Thymus (tissue), 11 donors: Measurements from ENCODE around the gene ETFBKMT. TPM values are rescaled to one million over a fixed set of nuclear protein-coding genes. Genes with fewer than 3 reads are reported as not detected.
A peak's percentile ranks its signal among the peaks of the same experiment; 100 is the strongest.
"Not testable (repeated sequence)": the region's sequence is repeated elsewhere in the genome, so short reads cannot be mapped to it uniquely, and the experiment has no call there.

Experiments used
- DNase-seq, 9 donors: peaks; one replicate each; pipeline ENCODE4 v3.0.0-alpha.2; 2013; ENCODE audit warnings: low spot score in 9 of 9, low read depth in 6 of 9, missing footprints in 1 of 9
- H3K27ac ChIP-seq, 2 donors: one replicate each; pipeline ENCODE4 v1.5.1; 2013; ENCODE audit warnings: control low read depth in 1 of 2, low read depth in 1 of 2, low read length in 1 of 2, mild to moderate bottlenecking in 1 of 2, moderate library complexity in 1 of 2
- H3K27me3 ChIP-seq, 2 donors: one replicate each; pipeline ENCODE4 v1.5.1; 2013; ENCODE audit warnings: low read length in 1 of 2; ENCODE audit not compliant: control insufficient read depth in 2 of 2, insufficient read depth in 1 of 2
- H3K36me3 ChIP-seq, 2 donors: one replicate each; pipeline ENCODE4 v1.5.1; 2013; ENCODE audit warnings: low read length in 1 of 2, mild to moderate bottlenecking in 1 of 2, moderate library complexity in 1 of 2; ENCODE audit not compliant: control insufficient read depth in 2 of 2, insufficient read depth in 2 of 2
- H3K4me1 ChIP-seq, 2 donors: one replicate each; pipeline ENCODE4 v1.5.1; 2013; ENCODE audit warnings: low read length in 2 of 2; ENCODE audit not compliant: control insufficient read depth in 2 of 2, insufficient read depth in 2 of 2
- H3K4me3 ChIP-seq, 2 donors: one replicate each; pipeline ENCODE4 v1.5.1; 2013; ENCODE audit warnings: low read length in 2 of 2, control low read depth in 1 of 2, mild to moderate bottlenecking in 1 of 2
- H3K9me3 ChIP-seq, 2 donors: one replicate each; pipeline ENCODE4 v1.5.1; 2013; ENCODE audit warnings: low read length in 1 of 2, mild to moderate bottlenecking in 1 of 2; ENCODE audit not compliant: control insufficient read depth in 2 of 2, insufficient read depth in 1 of 2
- WGBS: extraction: QIAGEN DNeasy Blood & Tissue Kit; methylation state at CpG from one replicate; pipeline ENCODE4 v1.1.7; 2013; 5-methylcytosine and 5-hydroxymethylcytosine counted together
- polyA plus RNA-seq: library from polyadenylated mRNA; stranded (reverse); fragments of 200-250 nt; gene quantifications from one replicate; pipeline ENCODE4 v1.2.3, GENCODE V29; 2013
- total RNA-seq: library from RNA; stranded (reverse); fragments of 120-200 nt; gene quantifications from one replicate; pipeline ENCODE4 v1.2.4, GENCODE V29; 2013
- donor health status: healthy.

The ETFBKMT gene
- total and polyA plus RNA-seq, 2 donors = 0.94 to 1.5 TPM

GRCh38 chr12:31710021-31710818 is 50.7 kb downstream of the ETFBKMT start:
- no peak for DNase-seq
- H3K27ac ChIP-seq = no peak overlapping the region
- 76% methylated on average over 3 of the region's 3 CpGs for WGBS

GRCh38 chr12:31712877-31713276 is 53.4 kb downstream of the ETFBKMT start:
- Histone ChIP-seq H3K9me3 (peaks cover 0 to 10% of the 10 kb centered on the region in 2 donors), H3K4me3 (no peak overlapping the region), H3K27ac (no peak overlapping the region), H3K27me3 (no peaks in the 10 kb centered on the region), H3K36me3 (peaks cover 6 to 8% of the 10 kb centered on the region in 2 donors), H3K4me1 (peaks cover 5 to 6% of the 10 kb centered on the region in 2 donors)
- 98% methylated on average over 5 of the region's 5 CpGs for WGBS
- no peak for DNase-seq

More at GRCh38 chr12:31710021-31710818, 50.7 kb downstream of the ETFBKMT start:
- peaks cover 3 to 8% of the 10 kb centered on the region in 2 donors for H3K4me1 ChIP-seq
- H3K4me3 ChIP-seq = no peak overlapping the region
- peaks cover 0 to 10% of the 10 kb centered on the region in 2 donors for H3K9me3 ChIP-seq
- no peaks in the 10 kb centered on the region for H3K27me3 ChIP-seq
- H3K36me3 ChIP-seq = peaks cover 10 to 12% of the 10 kb centered on the region in 2 donors

GRCh38 chr12:31714406-31715271 is 55.2 kb downstream of the ETFBKMT start:
- Histone ChIP-seq H3K36me3 (peaks cover 8% of the 10 kb centered on the region in 2 donors), H3K4me1 (peaks cover 5 to 6% of the 10 kb centered on the region in 2 donors), H3K27ac (peak overlapping the region in 1 of 2 donors; percentile 74), H3K9me3 (peaks cover 0 to 9% of the 10 kb centered on the region in 2 donors), H3K27me3 (no peaks in the 10 kb centered on the region), H3K4me3 (no peak overlapping the region)
- 98% methylated on average over 3 of the region's 3 CpGs for WGBS
- no peak for DNase-seq

GRCh38 chr12:31715283-31715825 is 55.9 kb downstream of the ETFBKMT start:
- H3K27ac ChIP-seq = peak overlapping the region; percentile 52 to 74
- H3K4me3 ChIP-seq = no peak overlapping the region

GRCh38 chr12:31716998-31717397 is 57.5 kb downstream of the ETFBKMT start:
- not testable (repeated sequence) for H3K36me3 ChIP-seq, H3K27ac ChIP-seq
- WGBS = 96% methylated on average over 4 of the region's 4 CpGs

More at GRCh38 chr12:31715283-31715825, 55.9 kb downstream of the ETFBKMT start:
- no peaks in the 10 kb centered on the region for H3K27me3 ChIP-seq
- DNase-seq = peak in 1 of 9 donors; percentile 55
- WGBS = 61% methylated on average over 5 of the region's 5 CpGs
- peaks cover 8% of the 10 kb centered on the region in 2 donors for H3K36me3 ChIP-seq
- peaks cover 5 to 6% of the 10 kb centered on the region in 2 donors for H3K4me1 ChIP-seq
- peaks cover 0 to 8% of the 10 kb centered on the region in 2 donors for H3K9me3 ChIP-seq

GRCh38 chr12:31718542-31719198 is 59.2 kb downstream of the ETFBKMT start:
- H3K9me3 ChIP-seq, H3K27me3 ChIP-seq, DNase-seq, H3K36me3 ChIP-seq, H3K4me3 ChIP-seq, H3K27ac ChIP-seq: not testable (repeated sequence)
- peaks cover 10 to 15% of the 10 kb centered on the region in 2 donors for H3K4me1 ChIP-seq
- 98% methylated on average over 15 of the region's 15 CpGs for WGBS

More at GRCh38 chr12:31716998-31717397, 57.5 kb downstream of the ETFBKMT start:
- H3K9me3 ChIP-seq, H3K4me1 ChIP-seq, DNase-seq, H3K27me3 ChIP-seq, H3K4me3 ChIP-seq: not testable (repeated sequence)

GRCh38 chr12:31722580-31722979 is 63.1 kb downstream of the ETFBKMT start:
- 98% methylated on average over 2 of the region's 2 CpGs for WGBS
- Histone ChIP-seq H3K27ac (peak overlapping the region in 1 of 2 donors; percentile 56), H3K27me3 (no peaks in the 10 kb centered on the region), H3K4me3 (no peak overlapping the region), H3K36me3 (peaks cover 8% of the 10 kb centered on the region in 2 donors), H3K9me3 (peaks cover 0 to 6% of the 10 kb centered on the region in 2 donors), H3K4me1 (peaks cover 14 to 20% of the 10 kb centered on the region in 2 donors)
- no peak for DNase-seq
